Mesodermal cell (in vitro differentiated cells): Measurements from ENCODE around the gene ZNF121.
"Not testable (repeated sequence)": the region's sequence is repeated elsewhere in the genome, so short reads cannot be mapped to it uniquely, and the experiment has no call there.

Experiments used
- H3K27ac ChIP-seq: 2 replicates; pipeline ENCODE4 v1.7.0; 2013; ENCODE audit warnings: mild to moderate bottlenecking, low read depth, low read length, moderate library complexity; ENCODE audit not compliant: severe bottlenecking
- H3K36me3 ChIP-seq: 2 replicates; pipeline ENCODE4 v1.7.1; 2013; ENCODE audit warnings: mild to moderate bottlenecking, low read length, moderate library complexity; ENCODE audit not compliant: control insufficient read depth, insufficient read depth
- H3K4me1 ChIP-seq: one replicate; pipeline ENCODE4 v1.7.1; 2013; ENCODE audit warnings: mild to moderate bottlenecking, low read length; ENCODE audit not compliant: insufficient read depth, control insufficient read depth, poor library complexity, severe bottlenecking
- H3K4me3 ChIP-seq: 2 replicates; pipeline ENCODE4 v1.7.0; 2013; ENCODE audit warnings: low read length, control low read depth, mild to moderate bottlenecking; ENCODE audit not compliant: insufficient read depth, poor library complexity, severe bottlenecking; ENCODE audit errors: extremely low read depth
- H3K9me3 ChIP-seq: 2 replicates; pipeline ENCODE4 v1.7.1; 2013; ENCODE audit warnings: mild to moderate bottlenecking, low read length, moderate library complexity; ENCODE audit not compliant: control insufficient read depth
- WGBS, 2 experiments: methylation state at CpG; one replicate each; pipeline ENCODE4 v1.1.5; 2013; ENCODE audit warnings: missing lambda C conversion rate in 2 of 2; ENCODE audit not compliant: insufficient coverage in 2 of 2; 5-methylcytosine and 5-hydroxymethylcytosine counted together

Gene ZNF121

DNA sequence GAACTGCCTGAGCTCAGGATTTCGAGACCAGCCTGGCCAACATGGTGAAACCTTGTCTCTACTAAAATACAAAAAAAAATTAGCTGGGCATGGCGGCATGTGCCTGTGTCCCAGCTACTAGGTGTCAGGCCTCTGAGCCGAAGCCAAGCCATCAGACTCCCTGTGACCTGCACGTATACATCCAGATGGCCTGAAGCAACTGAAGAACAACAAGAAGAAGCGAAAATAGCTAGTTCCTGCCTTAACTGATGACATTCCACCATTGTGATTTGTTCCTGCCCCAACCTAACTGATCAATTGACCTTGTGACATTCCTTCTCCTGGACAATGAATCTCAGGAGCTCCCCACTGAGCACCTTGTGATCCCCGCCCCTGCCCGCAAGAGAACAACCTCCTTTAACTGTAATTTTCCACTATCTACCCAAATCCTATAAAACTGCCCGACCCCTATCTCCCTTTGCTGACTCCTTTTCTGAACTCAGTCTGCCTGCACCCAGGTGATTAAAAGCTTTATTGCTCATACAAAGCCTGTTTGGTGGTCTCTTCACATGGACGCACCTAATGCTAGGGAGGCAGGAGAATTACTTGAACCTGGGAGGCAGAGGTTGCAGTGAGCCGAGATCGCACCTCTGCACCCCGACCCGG, 2.1 kb downstream of the ZNF121 start:
- H3K4me1 ChIP-seq, H3K27ac ChIP-seq, H3K4me3 ChIP-seq: not testable (repeated sequence)
- Histone ChIP-seq H3K36me3 (peaks cover 59% of the 10 kb centered on the region), H3K9me3 (peaks cover 42% of the 10 kb centered on the region)
- 66 to 76% methylated on average over 10 to 11 of the region's 13 CpGs for WGBS, 2 experiments

DNA sequence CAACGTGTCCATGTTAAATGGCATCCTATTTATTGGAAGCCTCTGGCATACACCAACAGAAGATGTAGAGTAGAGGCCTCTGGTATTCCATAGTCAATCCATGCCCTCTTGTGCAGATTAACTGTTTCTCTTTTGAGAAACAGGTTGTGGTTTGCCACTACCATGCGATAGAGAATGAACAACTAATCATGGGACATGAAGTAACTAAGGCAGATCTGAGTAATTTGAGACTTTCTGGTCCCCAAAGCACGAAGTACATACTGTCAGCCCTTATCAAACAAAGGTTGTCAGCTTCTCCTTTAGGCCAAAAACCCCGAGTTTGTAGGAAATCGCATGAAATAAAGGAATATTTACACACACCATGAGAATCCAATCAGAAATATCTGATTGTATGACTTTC, 3.6 kb downstream of the ZNF121 start:
- no peak overlapping the region for H3K4me3 ChIP-seq

DNA sequence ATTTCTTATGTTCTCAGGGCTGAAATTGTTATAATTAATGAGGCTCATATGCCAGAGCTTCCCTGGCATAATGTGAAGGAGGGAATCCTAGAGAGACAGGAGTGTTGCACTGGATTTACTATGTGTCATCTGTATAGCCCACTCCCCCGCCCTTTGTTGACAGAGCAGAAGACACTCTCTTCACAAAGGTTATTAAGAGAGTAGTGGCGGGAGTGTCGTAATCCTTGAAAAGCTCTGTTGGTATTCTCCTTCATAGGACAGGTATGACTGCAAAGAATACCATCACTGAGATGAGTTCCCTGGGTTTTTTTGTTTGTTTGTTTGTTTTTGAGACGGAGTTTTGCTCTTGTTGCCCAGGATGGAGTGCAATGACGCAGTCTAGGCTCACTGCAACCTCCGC, 14.0 kb downstream of the ZNF121 start:
- Histone ChIP-seq H3K4me1 (no peaks in the 10 kb centered on the region), H3K9me3 (peaks cover 94% of the 10 kb centered on the region), H3K4me3 (no peak overlapping the region), H3K27ac (no peak overlapping the region), H3K36me3 (peaks cover 98% of the 10 kb centered on the region)
- 72 to 98% methylated on average over 3 to 5 of the region's 6 CpGs for WGBS, 2 experiments

More for the DNA sequence above, 3.6 kb downstream of the ZNF121 start:
- WGBS, 2 experiments = 83 to 100% methylated on average over 2 of the region's 5 CpGs
- Histone ChIP-seq H3K9me3 (peaks cover 49% of the 10 kb centered on the region), H3K27ac (no peak overlapping the region), H3K4me1 (no peaks in the 10 kb centered on the region), H3K36me3 (peaks cover 71% of the 10 kb centered on the region)

DNA sequence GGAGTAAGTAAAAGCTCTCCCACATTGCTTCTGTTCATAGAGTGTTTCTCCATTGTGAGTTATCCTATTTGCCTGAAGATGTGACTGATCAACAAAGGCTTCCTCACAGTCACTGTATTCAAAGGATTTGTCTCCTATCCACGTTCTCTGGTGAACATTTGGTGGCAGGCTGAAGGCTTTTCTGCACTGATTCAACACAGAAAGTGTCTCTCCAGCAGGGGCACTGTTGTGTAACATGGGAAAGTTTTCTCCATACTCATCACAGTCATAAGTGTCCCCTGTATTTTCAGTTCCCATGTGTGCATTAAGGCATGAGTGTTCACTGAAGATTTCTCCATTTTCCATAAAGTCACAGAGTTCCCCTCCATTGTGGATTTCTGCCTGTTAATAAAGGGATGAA, 17.6 kb downstream of the ZNF121 start:
- Histone ChIP-seq H3K27ac (no peak overlapping the region), H3K9me3 (peaks cover 90% of the 10 kb centered on the region), H3K36me3 (peaks cover 100% of the 10 kb centered on the region), H3K4me3 (no peak overlapping the region), H3K4me1 (no peaks in the 10 kb centered on the region)
- WGBS, 2 experiments = no CpG with 5 or more reads among the region's 1 CpG

DNA sequence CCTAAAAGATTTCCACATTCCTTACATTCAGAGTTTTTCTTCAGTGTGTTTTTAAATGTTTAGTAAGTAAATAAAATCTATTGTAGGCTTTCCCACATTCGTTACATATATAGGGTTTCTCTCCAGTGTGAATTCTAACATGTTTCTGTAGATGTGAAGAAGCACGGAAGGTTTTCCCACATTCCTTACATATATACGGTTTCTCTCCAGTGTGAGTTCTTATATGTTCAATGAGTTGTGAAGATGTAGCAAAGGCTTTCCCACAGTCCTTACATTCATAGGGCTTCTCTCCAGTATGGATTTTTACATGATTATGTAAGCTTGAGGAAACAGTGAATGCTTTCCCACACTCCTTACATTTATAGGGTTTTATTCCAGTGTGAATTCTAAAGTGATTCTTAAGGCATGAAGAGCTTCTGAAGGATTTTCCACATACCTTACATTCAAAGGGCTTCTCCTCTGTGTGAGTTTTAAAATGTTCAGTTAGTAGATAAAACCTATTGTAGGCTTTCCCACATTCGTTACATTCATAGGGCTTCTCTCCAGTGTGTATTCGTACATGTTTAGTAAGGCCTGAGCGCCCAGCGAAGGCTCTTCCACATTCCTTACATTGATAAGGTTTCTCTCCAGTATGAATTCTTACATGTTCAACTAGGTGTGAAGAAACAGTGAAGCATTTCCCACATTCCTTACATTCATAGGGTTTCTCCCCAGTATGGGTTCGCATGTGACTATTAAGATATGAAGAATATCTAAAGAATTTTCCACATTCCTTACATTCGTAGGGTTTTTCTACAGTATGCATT, 18.2 kb downstream of the ZNF121 start:
- Histone ChIP-seq H3K36me3 (peaks cover 100% of the 10 kb centered on the region), H3K27ac (no peak overlapping the region), H3K9me3 (peaks cover 86% of the 10 kb centered on the region), H3K4me1 (no peaks in the 10 kb centered on the region), H3K4me3 (no peak overlapping the region)
- 100% methylated on average over 4 of the region's 9 CpGs; no CpG with 5 or more reads in 1 of the 2 experiments for WGBS, 2 experiments

GRCh38 chr19:9552536-9553274, 31.6 kb downstream of the ZNF121 start:
- no peaks in the 10 kb centered on the region for H3K4me1 ChIP-seq
- no peaks in the 10 kb centered on the region for H3K36me3 ChIP-seq
- H3K27ac ChIP-seq = no peak overlapping the region
- peaks cover 13% of the 10 kb centered on the region for H3K9me3 ChIP-seq
- H3K4me3 ChIP-seq = no peak overlapping the region
- WGBS, 2 experiments = 88 to 100% methylated on average over 4 to 5 of the region's 7 CpGs

GRCh38 chr19:9547870-9548269, 36.4 kb downstream of the ZNF121 start:
- peaks cover 13% of the 10 kb centered on the region for H3K9me3 ChIP-seq
- H3K36me3 ChIP-seq = no peaks in the 10 kb centered on the region
- no peak overlapping the region for H3K27ac ChIP-seq
- H3K4me1 ChIP-seq = no peaks in the 10 kb centered on the region
- 88 to 94% methylated on average over 9 to 11 of the region's 11 CpGs for WGBS, 2 experiments
- no peak overlapping the region for H3K4me3 ChIP-seq

- H3K4me1 ChIP-seq, H3K36me3 ChIP-seq, H3K4me3 ChIP-seq, H3K27ac ChIP-seq: not testable (repeated sequence)
- 88 to 92% methylated on average over 7 to 8 of the region's 12 CpGs for WGBS, 2 experiments
- peaks cover 22% of the 10 kb centered on the region for H3K9me3 ChIP-seq
Observed at GRCh38 chr19:9541281-9541680, 43.0 kb downstream of the ZNF121 start.

DNA sequence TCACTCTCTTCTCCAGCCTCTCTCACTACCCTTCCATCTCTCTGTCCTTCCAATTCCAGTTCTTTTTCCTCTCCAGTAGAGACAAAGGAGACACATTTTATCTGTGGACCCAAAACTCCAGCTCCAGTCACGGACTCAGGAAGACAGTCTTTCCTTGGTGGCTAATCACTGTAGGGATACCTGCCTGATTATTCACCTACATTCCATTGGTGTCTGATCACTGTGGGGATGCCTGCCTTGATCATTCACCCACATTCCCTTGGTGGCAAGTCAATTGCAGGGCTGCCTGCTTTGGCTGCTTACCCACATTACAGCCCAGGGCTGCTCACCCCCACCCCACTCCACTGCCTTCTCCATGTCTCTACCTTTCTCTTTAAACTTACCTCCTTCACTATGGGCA, 44.4 kb downstream of the ZNF121 start:
- 100% methylated on average over 1 of the region's 1 CpG; no CpG with 5 or more reads in 1 of the 2 experiments for WGBS, 2 experiments
- Histone ChIP-seq H3K9me3 (peaks cover 35% of the 10 kb centered on the region), H3K36me3 (peaks cover 23% of the 10 kb centered on the region)
- H3K27ac ChIP-seq, H3K4me1 ChIP-seq, H3K4me3 ChIP-seq: not testable (repeated sequence)

DNA sequence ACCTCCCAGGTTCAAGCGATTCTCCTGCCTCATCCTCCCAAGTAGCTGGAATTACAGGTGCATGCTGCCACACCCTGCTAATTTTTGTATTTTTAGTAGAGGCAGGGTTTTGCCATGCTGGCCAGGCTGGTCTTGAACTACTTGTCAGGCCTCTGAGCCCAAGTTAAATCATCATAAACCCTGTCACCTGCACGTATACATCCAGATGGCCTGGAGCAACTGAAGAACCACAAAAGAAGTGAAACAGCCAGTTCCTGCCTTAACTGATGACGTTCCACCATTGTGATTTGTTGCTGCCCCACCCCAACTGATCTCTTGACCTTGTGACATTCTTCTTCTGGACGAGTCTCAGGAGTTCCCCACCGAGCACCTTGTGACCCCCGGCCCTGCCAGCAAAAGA, 45.1 kb downstream of the ZNF121 start:
- Histone ChIP-seq H3K9me3 (peaks cover 38% of the 10 kb centered on the region), H3K4me3 (peak overlapping the region; percentile 91), H3K36me3 (peaks cover 31% of the 10 kb centered on the region)
- not testable (repeated sequence) for H3K4me1 ChIP-seq, H3K27ac ChIP-seq
- WGBS, 2 experiments = 84 to 96% methylated on average over 5 of the region's 6 CpGs
